GM12873 (cell line): ENCODE results near the gene ESPN.

Experiments
- CTCF ChIP-seq: IDR thresholded peaks from 2 replicates; pipeline ENCODE4 v1.5.1; 2012; ENCODE audit warnings: low read depth, mild to moderate bottlenecking, moderate library complexity, low read length, control low read depth; ENCODE audit not compliant: insufficient read depth; ENCODE audit errors: missing control alignments

Gene ESPN

GRCh38 chr1:6426277-6426971 lies 1.8 kb downstream of the ESPN start:
- no peak for TF ChIP-seq CTCF

- TF ChIP-seq CTCF, result no peak
Observed at GRCh38 chr1:6426972-6427350, 2.4 kb downstream of the ESPN start.

GRCh38 chr1:6427441-6428390 lies 3.1 kb downstream of the ESPN start:
- no peak for TF ChIP-seq CTCF

- TF ChIP-seq CTCF, result no peak
Observed at GRCh38 chr1:6434186-6434585, 9.6 kb downstream of the ESPN start.

- TF ChIP-seq CTCF, result no peak
Observed at GRCh38 chr1:6435129-6435528, 10.6 kb downstream of the ESPN start.

- no peak for TF ChIP-seq CTCF
Observed at GRCh38 chr1:6435547-6435946, 11.0 kb downstream of the ESPN start.

- peak; percentile 11 for TF ChIP-seq CTCF
Observed at GRCh38 chr1:6437012-6437700, 12.6 kb downstream of the ESPN start.
